ENCODE measurements around the gene PRKAR1B. TPM values are rescaled to one million over a fixed set of nuclear protein-coding genes. Genes with fewer than 3 reads are reported as not detected.

PRKAR1B gene
- polyA plus RNA-seq, 1 of the 3 experiments (the other 2 are of a cell fraction): 63.7 TPM

GRCh38 chr7:509426-510130, 217.5 kb downstream of the PRKAR1B start:
- Histone ChIP-seq H3K9ac (no peak overlapping the region), H3K9me3 (no peaks in the 10 kb centered on the region), H3F3A (replicated peaks; ENCODE audit: insufficient read depth) (peaks cover 11% of the 10 kb centered on the region), H3K27me3 (ENCODE audit: insufficient read depth) (no peaks in the 10 kb centered on the region), H4K20me1 (ENCODE audit: insufficient read depth) (peaks cover 79% of the 10 kb centered on the region), H2AFZ (ENCODE audit: low read depth) (no peak overlapping the region), H3K36me3 (replicated peaks in 1 of 2; ENCODE audit: control insufficient read depth in 1 of 2, insufficient read depth in 2 of 2, low read length in 1 of 2) (peaks cover 12 to 39% of the 10 kb centered on the region in 2 experiments), H3K4me2 (no peak overlapping the region), H3K79me2 (ENCODE audit: insufficient read depth) (peaks cover 84% of the 10 kb centered on the region), H3K4me3 (ENCODE audit: low read depth in 2 of 2, low read length in 1 of 2) (no peak overlapping the region), H3K27ac (ENCODE audit: low read depth in 2 of 2, low read length in 1 of 2) (no peak overlapping the region), H3K9me2 (no peaks in the 10 kb centered on the region), H3K4me1 (ENCODE audit: control insufficient read depth in 1 of 2, insufficient read depth in 2 of 2, low read depth in 1 of 2, low read length in 1 of 2) (peaks cover 0 to 17% of the 10 kb centered on the region in 2 experiments; a peak in 2 of 4 replicates)
- no peak for TF ChIP-seq RAD21 (IDR thresholded peaks at IDR 0.05; ENCODE audit: low read length)
- no peak for TF ChIP-seq CHD2 (IDR thresholded peaks at IDR 0.05; ENCODE audit: low read length, partially characterized antibody)
- no peak for TF ChIP-seq NRF1 (IDR thresholded peaks at IDR 0.05; ENCODE audit: low read depth, low read length)
- no peak for DNase-seq
- 92% methylated on average over 19 of the region's 20 CpGs for WGBS (ENCODE audit: low lambda C conversion rate)
- CTCF ChIA-PET: no interaction called here
- POLR2A ChIA-PET: no interaction called here

GRCh38 chr7:508461-509170, 218.5 kb downstream of the PRKAR1B start:
- CTCF ChIA-PET: no interaction called here

More at GRCh38 chr7:508461-509170, 218.5 kb downstream of the PRKAR1B start:
- Histone ChIP-seq H3K9ac (no peak overlapping the region), H3K27me3 (ENCODE audit: insufficient read depth) (no peaks in the 10 kb centered on the region), H3K27ac (ENCODE audit: low read depth in 2 of 2, low read length in 1 of 2) (no peak overlapping the region), H3K79me2 (ENCODE audit: insufficient read depth) (peaks cover 84% of the 10 kb centered on the region), H3K9me3 (no peaks in the 10 kb centered on the region), H3K9me2 (no peaks in the 10 kb centered on the region), H4K20me1 (ENCODE audit: insufficient read depth) (peaks cover 82% of the 10 kb centered on the region), H2AFZ (ENCODE audit: low read depth) (no peak overlapping the region), H3K4me3 (ENCODE audit: low read depth in 2 of 2, low read length in 1 of 2) (no peak overlapping the region), H3K4me2 (no peak overlapping the region), H3K4me1 (ENCODE audit: control insufficient read depth in 1 of 2, insufficient read depth in 2 of 2, low read depth in 1 of 2, low read length in 1 of 2) (peaks cover 0 to 8% of the 10 kb centered on the region in 2 experiments; a peak in 1 of 4 replicates), H3F3A (replicated peaks; ENCODE audit: insufficient read depth) (peaks cover 2% of the 10 kb centered on the region), H3K36me3 (replicated peaks in 1 of 2; ENCODE audit: control insufficient read depth in 1 of 2, insufficient read depth in 2 of 2, low read length in 1 of 2) (peaks cover 12 to 39% of the 10 kb centered on the region in 2 experiments)
- TF ChIP-seq NRF1 (IDR thresholded peaks at IDR 0.05; ENCODE audit: low read depth, low read length) (no peak), RFX5 (IDR thresholded peaks at IDR 0.05; ENCODE audit: low read length) (no peak), RCOR1 (IDR thresholded peaks at IDR 0.05; ENCODE audit: low read length) (no peak), USF1 (IDR thresholded peaks at IDR 0.05; ENCODE audit: borderline replicate concordance, low read depth) (no peak), NFIC (IDR thresholded peaks at IDR 0.05; ENCODE audit: borderline replicate concordance) (no peak), TCF12 (IDR thresholded peaks at IDR 0.05) (no peak), RAD21 (IDR thresholded peaks at IDR 0.05; ENCODE audit: low read length) (no peak), GATA2 (CRISPR knock-in tag; IDR thresholded peaks at IDR 0.05) (no peak), FOSL2 (IDR thresholded peaks at IDR 0.05; ENCODE audit: borderline replicate concordance, low read depth) (no peak), USF2 (IDR thresholded peaks at IDR 0.05; ENCODE audit: borderline replicate concordance, low read depth, low read length) (no peak), PBX3 (IDR thresholded peaks at IDR 0.05) (no peak), REST (IDR thresholded peaks at IDR 0.05; ENCODE audit: low read depth, low read length) (no peak)
- POLR2A ChIA-PET: no interaction called here
- WGBS (ENCODE audit: low lambda C conversion rate): 89% methylated on average over 8 of the region's 12 CpGs
- no peak for DNase-seq
